HG03571 (cell line): ENCODE measurements around the gene TNFAIP8L3.
A peak's percentile ranks its signal among the peaks of the same experiment; 100 is the strongest.

Source experiments
- ATAC-seq: cut with Tn5 transposase; IDR thresholded peaks from one replicate; pipeline ENCODE4 v1.9.1; 2021; ENCODE audit not compliant: unreplicated experiment

TNFAIP8L3 gene

DNA sequence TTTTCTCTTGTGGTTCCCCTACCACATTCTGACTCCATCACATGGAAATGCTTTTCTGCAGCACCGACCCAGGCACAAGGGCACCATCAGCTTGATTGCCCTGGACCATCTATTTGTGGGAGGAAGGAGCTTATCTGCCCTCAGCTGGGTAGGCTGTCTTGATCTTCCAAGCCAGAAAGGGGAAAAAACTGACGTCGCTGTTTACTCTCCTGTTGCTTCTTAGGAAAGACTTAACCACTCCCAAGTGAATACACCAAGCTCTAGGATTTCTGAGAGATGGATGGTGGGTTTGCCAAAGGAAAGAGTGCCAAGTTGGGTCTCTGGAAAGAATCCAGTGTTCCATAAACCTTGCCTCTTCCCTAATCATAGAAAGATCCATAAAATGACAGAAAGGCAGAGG is 4.0 kb downstream of the TNFAIP8L3 start:
- no peak for ATAC-seq

DNA sequence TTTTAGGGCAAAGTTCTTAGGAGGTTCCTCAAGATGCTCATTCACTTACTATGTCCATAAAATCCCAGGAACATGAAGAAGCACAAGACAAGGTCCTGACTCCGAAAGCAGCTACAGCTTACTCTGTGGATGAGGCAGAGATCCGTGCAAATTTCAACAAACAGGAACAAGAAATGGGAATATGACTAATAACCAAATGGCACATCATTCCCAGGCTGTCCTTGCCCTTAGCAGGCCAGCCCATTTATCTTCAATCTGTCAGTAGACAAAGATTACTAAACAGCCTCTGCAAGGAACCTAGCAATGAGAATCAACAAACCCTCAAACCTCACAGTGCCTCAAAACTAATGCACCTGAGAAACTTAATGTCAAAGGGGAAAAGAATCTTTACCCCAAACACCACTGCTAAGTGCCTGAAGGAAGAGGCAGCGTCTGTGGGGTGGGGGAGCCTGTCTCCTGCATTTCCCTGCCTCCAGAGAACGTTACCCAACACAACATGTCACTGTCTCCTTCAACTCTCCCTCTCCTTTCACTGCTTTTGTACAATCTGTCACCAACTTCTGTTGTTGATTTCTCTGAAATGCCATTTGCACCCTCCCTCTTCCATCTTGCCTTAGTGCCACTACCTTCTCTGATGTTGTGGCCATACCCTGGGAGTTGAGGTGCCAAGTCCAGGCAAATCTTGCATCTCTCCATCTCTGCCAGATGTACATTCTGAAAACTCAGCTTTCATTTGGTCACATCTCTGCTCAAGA is 4.8 kb downstream of the TNFAIP8L3 start:
- no peak for ATAC-seq

DNA sequence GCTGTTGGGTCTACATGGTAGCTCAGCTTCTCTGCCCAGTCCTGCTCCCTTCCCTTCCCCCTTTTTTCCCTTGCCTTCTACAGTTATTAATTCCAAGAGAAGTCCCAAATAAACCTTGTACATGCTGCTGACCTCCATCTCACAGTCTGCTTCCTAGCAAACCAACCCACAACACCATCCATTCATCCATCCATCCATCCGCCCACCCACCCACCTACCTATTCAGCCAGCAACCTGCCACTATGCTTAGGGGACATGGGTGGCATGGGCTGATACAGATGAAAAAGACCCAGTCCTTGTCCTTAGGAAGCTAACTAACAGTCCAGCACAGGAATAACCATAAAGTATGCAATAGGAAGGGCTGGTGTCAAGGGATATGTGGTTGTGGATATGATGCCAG is 5.7 kb downstream of the TNFAIP8L3 start:
- no peak for ATAC-seq

DNA sequence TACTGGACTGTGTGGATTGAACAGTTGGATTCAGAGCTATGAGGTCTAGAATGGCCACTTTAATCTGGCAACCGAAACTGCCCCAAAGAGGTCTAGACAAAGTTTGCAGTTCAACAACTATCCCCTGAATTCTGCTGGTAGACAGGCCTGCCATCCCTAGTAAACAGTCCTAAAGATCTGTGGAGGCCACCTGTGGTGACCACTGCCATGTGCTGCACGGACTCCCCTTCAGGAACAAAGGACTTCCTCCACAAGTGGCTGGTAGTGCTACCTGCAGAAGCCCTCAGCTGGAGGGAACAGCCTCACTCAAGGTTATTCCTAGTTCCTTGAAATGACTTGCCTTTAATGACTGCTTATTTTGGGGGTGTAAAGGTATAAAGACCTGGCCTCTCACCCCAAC is 6.1 kb downstream of the TNFAIP8L3 start:
- no peak for ATAC-seq

DNA sequence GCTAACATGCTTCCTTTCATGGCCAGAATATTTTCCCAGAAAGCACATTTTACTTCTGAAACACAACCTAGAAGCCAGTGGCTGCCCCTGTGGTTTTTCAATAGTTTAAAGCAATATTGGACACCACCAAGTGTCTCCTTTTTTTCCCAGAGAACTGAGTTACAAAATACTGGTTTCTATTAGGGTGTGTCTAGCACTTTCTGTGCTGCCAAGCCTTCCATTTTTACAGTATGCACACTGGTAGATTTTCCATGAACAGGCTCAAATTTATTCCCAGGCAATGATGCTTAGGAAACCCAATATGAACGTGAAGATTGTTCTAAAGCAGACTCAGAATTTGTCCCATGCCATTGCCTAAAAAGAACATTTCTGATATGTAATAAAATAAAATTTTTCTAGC is 7.2 kb downstream of the TNFAIP8L3 start:
- ATAC-seq = no peak

DNA sequence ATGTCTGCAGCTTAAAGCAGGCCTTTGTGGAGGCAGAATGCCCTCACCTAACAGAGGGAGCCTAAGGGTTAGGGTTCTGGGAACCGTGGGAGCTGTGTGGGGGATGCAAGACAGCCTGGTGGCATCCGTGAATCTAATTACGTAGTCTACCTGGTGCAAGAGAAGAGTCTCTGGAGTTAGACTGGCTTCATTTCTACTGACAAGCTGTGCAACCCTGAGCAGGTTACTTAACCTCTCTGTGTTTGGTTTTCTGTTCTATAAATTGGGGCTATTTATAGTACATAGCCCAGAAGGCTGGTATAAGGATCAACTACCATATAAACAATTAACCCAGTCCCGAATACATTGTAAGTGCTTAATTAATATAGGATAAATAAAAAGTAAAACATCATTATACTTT is 8.3 kb downstream of the TNFAIP8L3 start:
- no peak for ATAC-seq

DNA sequence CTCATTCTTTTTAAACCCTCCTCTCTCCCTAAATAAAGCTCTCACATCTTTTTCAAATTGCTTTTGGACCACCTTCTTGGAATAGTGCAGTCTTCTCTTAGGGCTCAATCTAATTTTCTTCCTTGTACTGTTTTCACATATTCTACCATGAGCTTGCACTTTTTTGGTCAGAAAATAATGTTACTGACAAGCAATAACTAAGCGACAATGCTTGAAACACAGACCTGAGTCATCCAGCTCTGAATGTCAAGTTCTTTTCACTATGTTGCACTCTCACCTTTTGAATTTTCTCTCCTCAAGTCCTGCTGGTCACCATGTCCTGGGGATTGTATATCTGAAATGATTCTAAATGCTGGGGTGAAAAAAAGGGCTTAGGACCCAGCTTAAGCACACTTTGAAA is 8.9 kb downstream of the TNFAIP8L3 start:
- no peak for ATAC-seq

DNA sequence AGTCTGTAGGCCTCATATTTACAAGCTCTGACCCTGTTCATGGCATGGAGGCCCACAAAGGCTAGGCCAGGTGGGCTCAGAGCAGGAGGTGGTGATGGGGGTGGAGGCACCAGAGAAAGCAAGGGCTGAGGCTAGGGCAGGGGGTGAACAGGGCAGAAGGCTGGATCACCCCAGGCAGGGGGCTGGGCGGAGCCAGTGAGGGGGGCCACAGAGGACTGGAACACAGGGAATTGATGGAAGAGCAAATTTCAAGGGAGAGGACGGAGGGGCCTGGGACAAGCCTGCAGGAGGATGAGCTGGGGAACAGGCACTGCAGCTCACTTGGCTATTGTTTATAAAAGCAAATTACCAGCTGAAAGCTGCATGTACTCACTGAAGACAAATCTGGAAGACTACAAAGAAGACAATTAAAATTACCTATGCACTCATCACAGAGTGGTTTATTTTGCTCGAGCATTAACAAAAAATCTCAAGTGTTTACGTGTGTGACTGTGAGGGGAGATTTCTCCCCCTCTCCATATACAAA is 11.0 kb downstream of the TNFAIP8L3 start:
- no peak for ATAC-seq

DNA sequence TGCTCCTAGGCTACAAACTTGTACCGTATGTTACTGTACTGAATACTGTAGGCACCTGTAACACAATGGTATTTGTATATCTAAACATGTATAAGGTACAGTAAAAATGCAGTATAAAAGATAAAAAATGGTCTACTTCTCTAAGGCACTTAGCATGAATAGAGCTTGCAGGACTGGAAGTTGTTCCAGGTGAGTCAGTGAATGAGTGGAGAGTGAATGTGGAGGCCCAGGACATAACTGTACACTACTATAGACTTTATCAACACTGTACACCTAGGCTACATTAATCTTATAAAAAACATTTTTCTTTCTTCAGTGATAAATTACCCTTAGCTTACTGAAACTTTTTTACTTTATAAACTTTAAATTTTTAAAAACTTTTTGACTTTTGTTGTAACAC is 12.5 kb downstream of the TNFAIP8L3 start:
- no peak for ATAC-seq

DNA sequence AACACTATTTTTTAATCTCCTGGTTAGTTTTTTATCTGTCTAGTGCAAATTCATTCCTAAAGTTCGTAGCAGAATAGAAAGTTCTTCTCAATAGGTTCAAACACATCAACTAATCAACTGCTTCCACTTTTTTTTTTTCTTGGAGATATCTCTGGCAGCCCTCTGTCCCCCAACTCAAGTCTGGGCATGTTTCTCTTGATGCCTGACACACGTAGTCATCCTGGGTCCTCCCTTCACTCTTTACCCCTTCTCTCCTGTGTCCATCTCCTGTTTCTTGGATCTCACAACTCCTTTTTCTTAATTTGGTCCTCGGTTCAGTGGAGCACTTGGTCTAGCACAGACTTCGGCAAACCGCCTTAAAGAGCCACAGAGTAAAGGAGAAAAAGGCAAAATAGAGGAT is 14.4 kb downstream of the TNFAIP8L3 start:
- no peak for ATAC-seq

DNA sequence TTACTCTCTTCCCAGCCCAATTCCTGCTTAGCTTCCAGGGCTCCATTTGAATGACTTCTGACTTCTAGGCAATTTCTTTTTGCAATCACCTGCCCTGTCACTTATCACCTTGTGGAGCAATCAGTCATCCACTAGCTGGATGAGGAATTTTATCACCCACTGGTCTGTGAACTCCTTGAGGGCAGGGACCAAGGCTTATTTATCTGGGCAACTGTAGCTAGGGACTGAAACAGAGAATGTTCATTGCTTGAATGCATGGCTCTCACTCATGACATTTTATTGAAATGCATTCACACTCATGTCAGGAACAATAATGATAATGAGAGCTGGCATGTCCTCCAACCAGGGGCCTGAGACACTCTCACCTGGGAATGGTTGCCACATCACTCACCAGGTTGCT is 15.5 kb downstream of the TNFAIP8L3 start:
- no peak for ATAC-seq

DNA sequence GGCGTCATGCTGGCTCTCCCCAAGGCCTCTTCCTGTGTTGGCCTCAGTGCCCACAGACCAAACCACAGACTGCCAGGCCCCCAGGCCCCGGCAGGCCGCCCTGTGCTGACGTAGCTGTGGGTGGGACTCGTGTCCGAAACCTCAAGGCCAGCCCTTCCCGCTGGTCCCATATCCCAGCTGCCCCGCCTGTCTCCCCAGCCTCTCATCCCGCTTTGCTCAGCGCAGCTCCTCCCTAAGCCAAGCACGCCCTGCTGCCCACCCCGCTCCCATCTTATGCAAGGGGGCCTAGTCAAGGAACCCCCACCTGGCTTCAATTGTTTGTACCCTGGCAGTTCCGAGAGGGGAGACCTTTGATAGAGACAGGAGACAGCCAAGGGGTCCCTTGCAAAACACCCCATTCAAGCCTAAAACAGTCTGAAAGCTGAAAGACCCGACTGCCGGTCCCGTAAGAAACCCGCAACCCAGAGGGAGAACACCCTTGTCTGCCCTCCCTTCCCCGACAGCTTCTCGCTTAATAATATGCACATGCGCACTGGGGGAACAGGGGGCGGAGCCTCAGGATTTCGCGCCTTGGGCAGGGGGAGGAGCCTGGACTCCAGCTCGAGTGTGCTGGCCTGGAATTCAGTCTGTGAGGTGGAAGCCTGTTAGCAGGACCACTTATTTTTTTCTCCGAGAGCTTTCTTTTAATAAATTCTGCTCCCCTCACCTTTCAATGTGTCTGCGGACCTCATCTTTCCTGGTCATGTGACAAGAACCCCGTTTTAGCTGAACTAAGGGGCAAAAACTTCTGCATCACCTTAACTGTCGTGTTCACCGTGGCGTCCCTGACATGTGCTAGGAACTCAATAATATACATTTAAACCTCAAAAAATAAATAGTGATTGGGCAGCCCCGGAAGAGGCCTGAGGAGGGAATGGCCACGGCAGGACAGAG is 17.2 kb downstream of the TNFAIP8L3 start:
- peak; percentile 66 for ATAC-seq

DNA sequence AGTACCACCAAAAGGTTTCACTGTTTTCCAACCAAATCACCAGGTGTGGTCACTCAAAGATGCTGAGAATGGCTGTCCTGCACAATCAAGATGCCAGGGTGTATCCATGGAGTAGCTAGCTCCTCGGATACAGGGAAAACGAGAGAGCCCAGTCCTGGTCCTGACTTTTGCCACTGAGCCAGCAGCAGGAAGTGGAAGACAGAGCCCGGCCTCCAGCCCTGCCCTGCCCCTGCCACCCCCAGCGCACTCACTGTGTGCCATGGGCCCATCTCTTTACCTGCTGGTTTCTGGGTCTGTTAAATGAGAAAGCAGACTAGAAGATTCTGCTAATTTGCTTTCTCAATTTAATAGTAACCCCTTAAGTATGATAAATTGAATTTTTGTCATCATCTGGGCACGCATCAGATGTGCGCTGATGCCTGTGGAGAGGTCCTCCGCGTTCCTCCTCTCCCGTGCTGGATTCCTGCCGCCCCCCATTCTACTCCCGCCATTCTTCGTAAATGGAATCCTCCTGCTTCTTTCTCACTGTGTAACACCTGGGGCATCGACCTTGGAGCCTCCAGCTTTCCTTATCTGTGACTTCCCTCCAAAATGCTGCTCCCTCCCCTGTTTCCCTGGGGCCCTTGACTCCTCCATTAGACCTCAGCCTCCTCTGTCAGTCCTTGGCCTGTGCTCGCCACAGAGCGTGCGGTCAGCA is 18.0 kb downstream of the TNFAIP8L3 start:
- ATAC-seq = no peak

DNA sequence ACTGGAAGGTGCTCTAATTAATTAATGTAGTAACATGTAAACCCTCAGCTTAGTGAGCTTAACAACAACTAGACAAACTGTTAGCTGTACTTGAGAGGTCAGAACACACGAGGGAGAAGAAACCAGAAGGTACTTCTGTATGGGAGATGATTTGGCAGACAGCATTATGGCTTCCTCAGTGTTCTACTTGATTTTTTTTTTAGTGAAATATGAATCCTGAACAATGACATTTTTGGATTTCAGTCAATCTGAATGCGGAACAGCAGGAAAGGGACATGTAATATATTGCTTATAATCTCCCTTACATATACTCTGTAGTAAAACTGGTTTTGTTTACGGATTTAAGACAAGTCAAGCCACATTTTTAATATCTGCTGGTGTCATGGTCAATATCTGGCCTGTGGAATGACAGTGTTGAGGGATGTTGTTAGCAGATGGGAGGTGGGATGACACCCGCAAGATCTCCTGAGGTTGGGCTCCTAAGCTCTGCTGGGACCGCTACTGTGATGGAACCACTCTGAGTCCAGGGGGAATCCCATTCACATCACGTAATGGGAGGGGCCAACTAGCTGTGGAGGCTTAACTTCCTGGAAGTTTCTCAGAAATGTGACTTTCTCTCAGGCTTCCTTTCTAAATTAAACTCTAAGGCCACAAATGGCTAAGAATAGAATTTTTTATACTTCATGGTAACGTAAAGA is 18.7 kb downstream of the TNFAIP8L3 start:
- no peak for ATAC-seq

DNA sequence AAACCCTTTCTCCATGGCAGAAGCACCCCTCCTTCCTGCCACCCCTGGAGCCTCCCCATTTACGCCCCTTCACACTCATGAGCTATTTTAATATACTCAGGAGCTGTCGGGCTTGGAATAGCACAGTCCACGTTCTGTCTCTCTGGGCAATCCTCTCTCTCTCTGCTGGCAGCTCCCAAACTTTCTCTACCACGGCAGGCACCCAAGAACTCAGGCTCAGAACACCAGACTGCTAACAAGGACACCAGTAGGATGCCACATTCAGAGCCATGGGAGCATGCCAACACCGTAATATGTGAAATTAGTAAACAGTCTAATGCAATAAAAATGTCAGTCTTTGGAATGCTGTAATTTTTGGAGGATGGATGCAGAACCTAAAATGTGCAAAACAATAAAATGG is 19.3 kb downstream of the TNFAIP8L3 start:
- no peak for ATAC-seq

DNA sequence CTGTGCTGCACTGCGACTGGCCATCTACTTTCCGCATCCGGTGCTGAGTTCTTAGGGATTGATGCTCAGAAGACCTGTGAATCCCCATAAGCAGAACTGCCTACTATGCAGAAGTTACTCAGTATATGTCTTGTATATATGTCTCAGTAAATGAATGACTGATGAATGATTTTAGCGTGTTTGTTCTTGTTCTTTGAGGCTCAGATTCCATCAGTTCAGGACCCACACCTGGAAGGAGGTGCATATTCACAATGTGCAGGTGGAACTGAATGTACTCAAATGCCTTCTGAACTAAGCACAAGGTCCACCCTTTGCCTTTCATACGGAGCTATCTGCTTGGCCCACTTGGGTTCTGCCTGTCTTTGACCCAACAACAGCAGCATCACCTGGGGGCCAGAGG is 19.8 kb downstream of the TNFAIP8L3 start:
- ATAC-seq = no peak

DNA sequence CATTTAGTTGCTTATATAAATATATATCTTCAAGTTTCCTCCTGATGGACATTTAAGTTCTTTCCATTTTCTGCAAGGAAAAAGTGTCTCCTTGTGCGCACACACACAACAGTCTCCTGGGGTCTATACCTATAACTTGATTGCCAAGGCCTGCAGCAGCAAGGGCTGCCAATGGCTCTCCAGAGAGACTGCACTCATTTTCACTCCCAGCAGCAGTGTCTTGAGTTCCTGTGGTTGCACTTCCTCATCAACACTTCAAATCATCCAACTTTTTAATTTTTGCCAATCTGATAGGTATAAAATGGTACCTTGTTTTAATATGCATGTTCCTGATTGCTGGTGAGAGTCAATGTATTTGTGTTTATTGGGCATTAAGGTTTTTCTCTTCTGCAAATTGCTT is 23.1 kb downstream of the TNFAIP8L3 start:
- no peak for ATAC-seq

DNA sequence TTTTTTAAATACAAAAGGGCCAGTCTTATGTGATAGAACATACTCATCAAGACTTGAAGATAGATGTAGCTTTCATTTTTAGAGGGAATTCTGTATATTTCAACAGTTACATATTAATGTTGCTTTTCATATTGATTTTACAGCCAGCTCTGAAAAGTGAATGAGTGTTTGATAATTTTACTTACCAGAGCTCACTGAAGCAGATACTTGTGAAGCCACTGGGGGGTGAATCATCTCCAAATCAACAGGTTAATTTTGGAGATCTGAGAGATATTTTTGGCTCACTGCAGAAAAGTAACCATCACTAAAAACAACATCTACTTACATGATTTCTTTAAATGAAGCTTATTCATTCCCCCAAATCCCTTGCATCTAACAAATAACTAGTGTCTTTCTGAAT is 24.7 kb downstream of the TNFAIP8L3 start:
- no peak for ATAC-seq

DNA sequence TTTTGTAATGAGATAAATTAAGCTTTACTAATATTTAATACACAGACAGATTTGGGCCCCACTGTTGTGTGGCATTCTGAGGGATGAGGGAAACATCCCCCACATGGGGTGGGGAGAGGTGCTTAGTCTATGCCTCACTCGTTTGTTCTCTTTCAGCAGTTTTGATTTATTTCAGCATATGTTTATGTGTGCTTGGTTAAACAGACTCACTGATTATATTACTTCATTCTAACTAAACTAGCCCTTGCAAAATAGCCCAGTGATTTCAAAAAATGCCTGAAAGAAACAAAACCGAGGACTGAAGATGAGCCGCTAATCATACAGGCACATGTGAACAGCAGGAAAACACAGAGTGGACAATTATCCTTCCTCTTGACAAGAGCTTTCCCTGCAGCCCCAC is 27.2 kb downstream of the TNFAIP8L3 start:
- ATAC-seq = no peak

DNA sequence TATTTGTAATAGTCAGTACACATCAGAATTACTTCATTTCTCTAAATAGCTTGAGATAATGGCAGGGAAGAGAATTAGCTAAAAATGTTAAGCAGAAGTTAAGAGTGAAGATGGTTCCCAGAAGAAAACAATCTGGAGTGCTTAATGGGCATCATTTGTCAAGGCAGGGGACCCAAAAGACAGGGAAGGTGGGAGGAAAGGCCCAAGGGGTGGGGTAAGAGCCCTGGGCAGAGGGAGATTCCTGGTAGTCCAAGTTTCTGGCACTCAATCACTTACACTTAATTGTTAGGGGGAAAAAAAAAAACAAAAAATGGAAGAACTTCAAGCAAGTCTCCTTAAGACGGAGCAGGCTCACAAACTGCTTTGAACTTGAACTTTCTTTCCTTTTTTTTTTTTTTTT is 28.9 kb downstream of the TNFAIP8L3 start:
- no peak for ATAC-seq

DNA sequence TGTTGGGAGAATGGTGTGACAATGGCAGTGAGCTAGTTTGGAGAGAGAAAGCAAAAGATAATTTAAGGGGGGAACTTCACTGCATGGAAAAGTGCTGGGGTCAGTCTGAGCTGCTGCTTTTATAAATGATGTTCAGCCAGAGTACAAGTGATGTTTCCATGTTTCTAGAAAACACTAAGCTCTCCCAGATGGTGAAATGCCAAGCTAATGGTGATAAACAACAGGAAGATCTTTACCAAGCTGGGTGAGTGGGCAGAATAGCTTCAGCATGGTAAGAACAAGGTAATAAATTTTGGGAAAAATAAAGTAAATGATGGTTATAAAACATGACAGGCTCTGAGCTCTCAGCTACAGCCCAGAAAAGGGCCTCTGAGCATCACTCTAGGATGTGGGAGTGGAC is 29.4 kb downstream of the TNFAIP8L3 start:
- no peak for ATAC-seq
